Measurements from ENCODE around the gene EXOC4.

DNA sequence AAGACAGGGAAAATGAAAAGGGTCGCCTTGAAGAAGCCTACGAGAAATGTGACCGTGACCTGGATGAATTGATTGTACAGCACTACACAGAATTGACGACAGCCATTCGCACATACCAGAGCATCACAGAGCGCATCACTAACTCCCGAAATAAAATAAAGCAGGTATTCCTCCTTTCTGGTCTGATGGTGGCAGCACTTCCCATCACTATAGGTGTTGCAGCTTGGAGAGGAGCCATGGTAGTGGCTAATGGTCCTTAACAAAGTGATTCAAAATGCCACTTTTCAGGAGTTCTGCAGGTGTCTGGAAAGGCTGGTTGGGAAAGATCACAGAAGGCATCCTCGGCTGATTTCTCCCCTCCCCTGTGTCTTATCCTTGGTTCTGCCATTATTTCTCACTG, 22.1 kb downstream of the EXOC4 start:
- no peak for TF ChIP-seq GATA3 (IDR thresholded peaks at IDR 0.05; ENCODE audit: low read depth, low read length)
- no peak for TF ChIP-seq GATA2 (IDR thresholded peaks at IDR 0.05; ENCODE audit: low read depth, low read length)

Data from SH-SY5Y (cell line).